Thymus (tissue), 11 donors: ENCODE results near the gene SULT2B1. TPM values are rescaled to one million over a fixed set of nuclear protein-coding genes. Genes with fewer than 3 reads are reported as not detected.

Experiments
- DNase-seq, 9 donors: peaks; one replicate each; pipeline ENCODE4 v3.0.0-alpha.2; 2013; ENCODE audit warnings: low spot score in 9 of 9, low read depth in 6 of 9, missing footprints in 1 of 9
- H3K27ac ChIP-seq, 2 donors: one replicate each; pipeline ENCODE4 v1.5.1; 2013; ENCODE audit warnings: control low read depth in 1 of 2, low read depth in 1 of 2, low read length in 1 of 2, mild to moderate bottlenecking in 1 of 2, moderate library complexity in 1 of 2
- H3K27me3 ChIP-seq, 2 donors: one replicate each; pipeline ENCODE4 v1.5.1; 2013; ENCODE audit warnings: low read length in 1 of 2; ENCODE audit not compliant: control insufficient read depth in 2 of 2, insufficient read depth in 1 of 2
- H3K36me3 ChIP-seq, 2 donors: one replicate each; pipeline ENCODE4 v1.5.1; 2013; ENCODE audit warnings: low read length in 1 of 2, mild to moderate bottlenecking in 1 of 2, moderate library complexity in 1 of 2; ENCODE audit not compliant: control insufficient read depth in 2 of 2, insufficient read depth in 2 of 2
- H3K4me1 ChIP-seq, 2 donors: one replicate each; pipeline ENCODE4 v1.5.1; 2013; ENCODE audit warnings: low read length in 2 of 2; ENCODE audit not compliant: control insufficient read depth in 2 of 2, insufficient read depth in 2 of 2
- H3K4me3 ChIP-seq, 2 donors: one replicate each; pipeline ENCODE4 v1.5.1; 2013; ENCODE audit warnings: low read length in 2 of 2, control low read depth in 1 of 2, mild to moderate bottlenecking in 1 of 2
- H3K9me3 ChIP-seq, 2 donors: one replicate each; pipeline ENCODE4 v1.5.1; 2013; ENCODE audit warnings: low read length in 1 of 2, mild to moderate bottlenecking in 1 of 2; ENCODE audit not compliant: control insufficient read depth in 2 of 2, insufficient read depth in 1 of 2
- WGBS: extraction: QIAGEN DNeasy Blood & Tissue Kit; methylation state at CpG from one replicate; pipeline ENCODE4 v1.1.7; 2013; 5-methylcytosine and 5-hydroxymethylcytosine counted together
- polyA plus RNA-seq: library from polyadenylated mRNA; stranded (reverse); fragments of 200-250 nt; gene quantifications from one replicate; pipeline ENCODE4 v1.2.3, GENCODE V29; 2013
- total RNA-seq: library from RNA; stranded (reverse); fragments of 120-200 nt; gene quantifications from one replicate; pipeline ENCODE4 v1.2.4, GENCODE V29; 2013
- donor health status: healthy.

SULT2B1 gene
- total and polyA plus RNA-seq, 2 donors: 0.09 to 4.3 TPM

DNA sequence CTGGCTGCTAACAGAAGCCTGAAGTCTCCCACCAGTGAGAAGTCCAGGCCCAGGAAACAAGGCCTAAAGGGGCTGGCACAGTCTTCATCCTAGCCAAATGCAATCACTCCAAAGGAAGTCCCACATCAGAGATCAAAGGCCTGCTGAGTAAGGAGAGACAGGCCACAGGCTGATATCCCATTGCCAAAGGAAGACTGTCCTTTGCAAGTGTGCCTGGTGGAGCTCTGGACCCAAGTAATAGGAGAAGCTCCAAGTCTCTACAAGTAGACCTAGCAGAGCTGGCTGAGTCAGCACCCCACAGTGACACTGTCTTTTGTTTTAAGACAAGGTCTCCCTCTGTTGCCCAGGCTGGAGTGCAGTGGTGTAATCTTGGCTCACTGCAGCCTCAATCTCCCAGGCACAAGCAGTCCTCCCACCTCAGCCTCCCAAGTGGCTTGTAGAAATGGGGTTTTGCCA, 80.7 kb downstream of the SULT2B1 start:
- DNase-seq: no peak
- peaks cover 0 to 9% of the 10 kb centered on the region in 2 donors for H3K9me3 ChIP-seq
- no peak overlapping the region for H3K4me3 ChIP-seq
- peak overlapping the region in 1 of 2 donors; percentile 28 for H3K27ac ChIP-seq
- no peaks in the 10 kb centered on the region for H3K27me3 ChIP-seq
- peaks cover 32 to 42% of the 10 kb centered on the region in 2 donors for H3K36me3 ChIP-seq
- peaks cover 17 to 60% of the 10 kb centered on the region in 2 donors for H3K4me1 ChIP-seq

DNA sequence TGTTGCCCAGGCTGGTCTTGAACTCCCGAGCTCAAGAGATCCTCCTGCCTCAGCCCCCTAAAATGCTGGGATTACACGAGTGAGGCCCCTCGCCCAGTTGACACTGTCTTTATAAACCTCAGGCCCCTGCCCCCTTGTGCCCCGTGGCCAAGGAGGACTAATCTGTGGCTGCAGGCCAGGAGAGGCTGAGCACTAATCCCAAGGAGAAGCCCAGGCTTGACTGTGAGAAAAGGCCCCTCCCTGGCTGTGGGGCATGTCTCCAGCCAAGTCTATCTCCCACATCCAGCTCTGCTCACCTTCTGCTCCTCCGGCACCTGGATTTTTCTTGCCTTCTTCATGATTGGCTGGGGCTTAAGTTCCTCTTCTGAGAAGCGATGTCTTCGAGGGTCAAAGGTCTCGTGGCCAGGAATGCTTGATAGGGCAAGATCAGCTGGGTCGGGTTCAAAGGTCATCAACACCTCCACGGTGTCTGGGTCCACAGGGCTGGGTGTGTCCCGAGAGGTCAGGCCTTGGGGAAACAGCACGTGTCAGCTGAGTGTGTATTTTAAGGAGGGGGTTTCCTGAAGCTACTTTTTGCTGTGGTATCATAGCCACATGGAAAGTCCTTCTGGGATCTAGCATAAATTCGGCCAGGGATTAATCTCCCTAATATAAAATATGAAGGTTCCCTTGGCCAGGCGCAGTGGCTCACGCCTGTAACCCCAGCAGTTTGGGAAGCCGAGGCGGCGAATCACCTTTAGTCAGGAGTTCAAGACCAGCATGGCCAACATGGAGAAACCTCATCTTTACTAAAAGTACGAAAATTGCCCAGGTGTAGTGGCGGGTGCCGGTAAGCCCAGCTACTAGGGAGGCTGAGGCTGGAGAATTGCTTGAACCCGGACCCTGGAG, 81.4 kb downstream of the SULT2B1 start:
- peaks cover 0 to 9% of the 10 kb centered on the region in 2 donors for H3K9me3 ChIP-seq
- peaks cover 19 to 67% of the 10 kb centered on the region in 2 donors for H3K4me1 ChIP-seq
- peak overlapping the region; percentile 42 to 86 for H3K27ac ChIP-seq
- peaks cover 32 to 35% of the 10 kb centered on the region in 2 donors for H3K36me3 ChIP-seq
- H3K27me3 ChIP-seq: no peaks in the 10 kb centered on the region
- no peak overlapping the region for H3K4me3 ChIP-seq
- WGBS: 93% methylated on average over 22 of the region's 22 CpGs
- no peak for DNase-seq

DNA sequence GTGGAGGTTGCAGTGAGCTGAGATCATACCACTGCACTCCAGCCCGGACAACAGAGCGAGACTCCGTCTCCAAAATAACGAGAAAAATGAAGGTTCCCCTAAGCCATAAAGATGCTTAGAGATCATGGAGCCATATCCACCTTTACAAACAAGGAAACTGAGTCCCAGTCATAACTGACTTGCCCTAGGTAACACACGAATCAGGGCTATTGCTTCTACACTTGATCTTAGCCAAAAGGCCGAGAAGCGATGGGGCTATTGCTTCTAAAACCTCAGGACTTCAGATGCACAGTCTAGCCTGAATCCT, 82.0 kb downstream of the SULT2B1 start:
- peaks cover 0 to 2% of the 10 kb centered on the region in 2 donors for H3K27me3 ChIP-seq
- peaks cover 0 to 9% of the 10 kb centered on the region in 2 donors for H3K9me3 ChIP-seq
- 79% methylated on average over 7 of the region's 7 CpGs for WGBS
- H3K27ac ChIP-seq: peak overlapping the region; percentile 77 to 86
- H3K4me3 ChIP-seq: peak overlapping the region; percentile 19 to 77
- DNase-seq: no peak
- H3K36me3 ChIP-seq: peaks cover 29 to 32% of the 10 kb centered on the region in 2 donors
- H3K4me1 ChIP-seq: peaks cover 23 to 73% of the 10 kb centered on the region in 2 donors

GRCh38 chr19:48634424-48635262, 82.7 kb downstream of the SULT2B1 start:
- WGBS: 5% methylated on average over 37 of the region's 37 CpGs
- Histone ChIP-seq H3K36me3 (peaks cover 23 to 27% of the 10 kb centered on the region in 2 donors), H3K9me3 (peaks cover 0 to 9% of the 10 kb centered on the region in 2 donors), H3K27me3 (peaks cover 0 to 8% of the 10 kb centered on the region in 2 donors), H3K27ac (peak overlapping the region; percentile 86 to 89), H3K4me1 (peaks cover 23 to 71% of the 10 kb centered on the region in 2 donors), H3K4me3 (peak overlapping the region; percentile 19 to 77)
- DNase-seq: peak in 8 of 9 donors; percentile 81 to 96 (median 90)

DNA sequence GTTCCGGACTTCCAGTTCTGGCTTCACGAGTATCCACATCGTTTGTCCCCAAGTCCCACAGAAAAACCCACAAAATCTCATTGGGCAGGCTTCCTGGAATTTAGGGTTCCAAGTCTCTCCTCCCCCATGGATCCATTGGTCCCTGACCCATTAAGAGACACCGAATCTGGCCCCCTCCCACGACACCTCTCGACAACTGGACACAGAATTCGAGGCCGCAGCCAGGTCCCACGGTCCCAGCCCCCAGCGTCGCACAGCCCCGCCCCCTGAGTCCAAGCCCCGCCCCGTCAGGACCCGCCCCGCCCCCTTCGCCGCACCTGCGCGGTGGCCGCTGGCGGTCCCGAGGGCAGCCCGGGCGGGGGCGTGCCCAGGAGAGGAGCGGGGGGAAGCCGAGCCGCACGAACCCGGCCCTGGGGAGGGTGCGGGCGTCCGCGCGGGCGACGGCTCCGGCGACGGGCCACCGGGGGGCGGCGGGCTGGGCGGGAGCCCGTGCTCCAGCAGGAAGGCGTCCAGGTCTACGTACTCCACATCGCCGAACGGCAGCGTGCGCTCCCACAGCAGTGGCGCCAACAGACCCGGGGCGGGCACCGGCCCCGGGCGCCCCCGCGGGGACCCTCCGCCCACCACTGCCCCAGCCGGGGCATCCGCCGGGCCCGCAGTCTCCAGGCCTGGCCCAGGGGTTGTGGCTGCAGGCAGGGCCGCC, 83.4 kb downstream of the SULT2B1 start:
- H3K36me3 ChIP-seq: peaks cover 15 to 22% of the 10 kb centered on the region in 2 donors
- peak overlapping the region; percentile 91 to 98 for H3K27ac ChIP-seq
- peak overlapping the region; percentile 71 to 77 for H3K4me3 ChIP-seq
- WGBS: 1% methylated on average over 67 of the region's 67 CpGs
- peaks cover 23 to 63% of the 10 kb centered on the region in 2 donors for H3K4me1 ChIP-seq
- peaks cover 0 to 14% of the 10 kb centered on the region in 2 donors for H3K27me3 ChIP-seq
- peak in 3 of 9 donors; percentile 63 to 79 (median 69) for DNase-seq
- peaks cover 0 to 4% of the 10 kb centered on the region in 2 donors for H3K9me3 ChIP-seq

DNA sequence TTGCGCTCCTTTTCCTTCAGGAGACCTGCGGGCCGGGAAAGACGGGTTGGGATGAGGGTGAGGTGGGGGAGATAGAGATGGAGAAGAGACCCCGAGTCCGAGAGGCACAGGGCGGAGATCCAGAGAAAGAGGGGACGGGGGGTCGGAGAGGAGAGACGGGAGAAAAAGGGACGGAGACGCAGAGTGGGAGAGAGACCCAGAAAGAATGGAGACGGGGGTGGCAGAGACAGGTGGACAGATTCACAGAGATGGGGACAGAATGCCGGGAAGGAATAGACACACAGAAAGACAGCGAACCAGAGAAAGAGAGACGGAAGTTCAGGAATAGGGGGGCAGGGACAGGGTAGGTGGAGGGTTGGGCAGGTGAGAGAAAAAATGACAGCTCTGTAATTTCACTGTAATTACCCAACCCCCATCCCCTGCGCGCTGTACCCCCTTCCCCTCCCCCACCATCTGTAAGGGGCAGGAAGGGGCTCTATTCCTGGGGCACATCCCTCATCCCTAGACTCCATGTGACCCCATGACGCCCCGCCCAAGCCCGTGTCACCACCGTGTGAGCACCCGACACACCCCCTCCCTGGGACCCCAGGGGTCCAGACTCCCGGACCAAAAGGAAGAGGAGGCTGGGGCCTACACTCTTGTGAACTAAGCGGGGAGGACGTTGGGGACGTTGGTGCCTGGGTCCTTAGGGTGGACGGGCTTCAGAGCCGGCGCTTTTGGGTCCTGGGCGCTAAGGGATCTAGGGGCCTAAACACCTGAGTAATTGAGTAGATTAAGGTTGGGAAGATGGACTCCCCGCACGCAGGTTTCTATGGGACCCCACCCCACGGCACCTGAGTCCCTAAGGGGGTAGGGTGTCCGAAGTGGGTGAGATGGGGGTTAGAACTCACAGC, 84.2 kb downstream of the SULT2B1 start:
- Histone ChIP-seq H3K36me3 (peaks cover 7 to 14% of the 10 kb centered on the region in 2 donors), H3K4me3 (peak overlapping the region; percentile 71 to 77), H3K27me3 (peaks cover 0 to 14% of the 10 kb centered on the region in 2 donors), H3K9me3 (peaks cover 0 to 4% of the 10 kb centered on the region in 2 donors), H3K4me1 (peaks cover 23 to 55% of the 10 kb centered on the region in 2 donors), H3K27ac (peak overlapping the region; percentile 91 to 98)
- WGBS: under 1% methylated on average over 35 of the region's 35 CpGs
- DNase-seq: peak in 3 of 9 donors; percentile 33 to 64 (median 54)

GRCh38 chr19:48636859-48637448, 85.0 kb downstream of the SULT2B1 start, which contains the start of gene DBP:
DBP (minus strand) TSS chr19:48637379; CDS start chr19:48636994, 385 bp downstream.
- peak within 1 kb of the TSS; percentile 91 to 98 for H3K27ac ChIP-seq
- peak within 1 kb of the TSS; percentile 71 to 77 for H3K4me3 ChIP-seq
- peaks cover 0 to 14% of the 10 kb centered on the region in 2 donors for H3K27me3 ChIP-seq
- peaks cover 3 to 11% of the 10 kb centered on the region in 2 donors for H3K36me3 ChIP-seq
- no peak for DNase-seq
- WGBS: under 1% methylated on average over 40 of the region's 40 CpGs
- H3K4me1 ChIP-seq: peaks cover 23 to 53% of the 10 kb centered on the region in 2 donors
- H3K9me3 ChIP-seq: peaks cover 0 to 4% of the 10 kb centered on the region in 2 donors
